DND-41 (cell line): ENCODE measurements around the gene EREG.

ENCODE experiments used
- CTCF ChIP-seq: IDR thresholded peaks from 2 replicates; pipeline ENCODE4 v1.5.1; 2012; ENCODE audit warnings: borderline replicate concordance, low read length, moderate library complexity, mild to moderate bottlenecking; ENCODE audit not compliant: poor library complexity, severe bottlenecking; ENCODE audit errors: extremely low read depth
- EZH2 ChIP-seq: IDR thresholded peaks from 3 replicates; pipeline ENCODE4 v1.6.1; 2012; ENCODE audit warnings: borderline replicate concordance, low read depth, mild to moderate bottlenecking, moderate library complexity, low read length, inconsistent platforms; ENCODE audit not compliant: severe bottlenecking

GRCh38 chr4:74431113-74431826 is 66.3 kb downstream of the EREG start:
- TF ChIP-seq CTCF (no peak), EZH2 (no peak)
